Stomach (tissue), 4 donors: Measurements from ENCODE around the gene CPT2.

Experiments used
- POLR2A ChIP-seq, 4 donors: fragments of 450-650 bp; IDR thresholded peaks; one replicate each; pipeline ENCODE4 v1.6.1; 2016; ENCODE audit warnings: antibody characterized with exemption in 4 of 4, control low read depth in 2 of 4, mild to moderate bottlenecking in 1 of 4, moderate library complexity in 1 of 4
- POLR2AphosphoS5 ChIP-seq, 3 donors: sonication (generic); formaldehyde crosslinking; IDR thresholded peaks; one replicate each; pipeline ENCODE4 v1.6.1; 2016; ENCODE audit warnings: antibody characterized with exemption in 3 of 3
- TF ChIP-seq, protein P1 (sequence below), 7 experiments: fragments of 450-650 bp in 4 of 7; fragments of 200-600 bp in 3 of 7; sonication (generic) in 3 of 7; IDR thresholded peaks; one replicate each; pipeline ENCODE4 v1.5.1; 2016 to 2019; ENCODE audit warnings: antibody characterized with exemption in 7 of 7, control low read depth in 2 of 7, mild to moderate bottlenecking in 1 of 7

DNA sequence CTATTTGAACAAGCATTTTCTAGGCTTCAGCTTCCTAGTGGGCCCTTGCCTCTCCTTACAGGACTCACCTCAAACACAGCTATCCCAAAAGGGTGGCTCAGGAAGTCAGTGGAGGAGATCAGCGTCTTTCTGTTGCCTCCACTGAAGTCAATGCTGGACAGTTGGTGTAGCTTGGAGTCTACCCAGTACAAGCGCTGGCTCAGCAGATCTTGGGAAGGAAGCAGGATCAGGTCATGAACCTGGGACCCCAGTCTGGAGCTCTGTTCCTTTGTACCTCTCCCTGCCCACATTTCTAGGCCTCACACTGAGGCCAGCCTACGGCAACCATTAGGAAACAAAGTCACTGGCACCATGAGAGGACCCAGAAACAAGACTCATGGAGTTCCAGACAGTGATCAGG, 65.4 kb downstream of the CPT2 start:
- TF ChIP-seq POLR2A (IDR thresholded peaks at IDR 0.05): no peak
- TF ChIP-seq, protein P1, sequence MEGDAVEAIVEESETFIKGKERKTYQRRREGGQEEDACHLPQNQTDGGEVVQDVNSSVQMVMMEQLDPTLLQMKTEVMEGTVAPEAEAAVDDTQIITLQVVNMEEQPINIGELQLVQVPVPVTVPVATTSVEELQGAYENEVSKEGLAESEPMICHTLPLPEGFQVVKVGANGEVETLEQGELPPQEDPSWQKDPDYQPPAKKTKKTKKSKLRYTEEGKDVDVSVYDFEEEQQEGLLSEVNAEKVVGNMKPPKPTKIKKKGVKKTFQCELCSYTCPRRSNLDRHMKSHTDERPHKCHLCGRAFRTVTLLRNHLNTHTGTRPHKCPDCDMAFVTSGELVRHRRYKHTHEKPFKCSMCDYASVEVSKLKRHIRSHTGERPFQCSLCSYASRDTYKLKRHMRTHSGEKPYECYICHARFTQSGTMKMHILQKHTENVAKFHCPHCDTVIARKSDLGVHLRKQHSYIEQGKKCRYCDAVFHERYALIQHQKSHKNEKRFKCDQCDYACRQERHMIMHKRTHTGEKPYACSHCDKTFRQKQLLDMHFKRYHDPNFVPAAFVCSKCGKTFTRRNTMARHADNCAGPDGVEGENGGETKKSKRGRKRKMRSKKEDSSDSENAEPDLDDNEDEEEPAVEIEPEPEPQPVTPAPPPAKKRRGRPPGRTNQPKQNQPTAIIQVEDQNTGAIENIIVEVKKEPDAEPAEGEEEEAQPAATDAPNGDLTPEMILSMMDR (IDR thresholded peaks at IDR 0.05): no peak
- TF ChIP-seq POLR2AphosphoS5 (IDR thresholded peaks at IDR 0.05): no peak
